GM10847 (cell line): ENCODE measurements around the gene AURKAIP1.
A peak's percentile ranks its signal among the peaks of the same experiment; 100 is the strongest.

Source experiments
- POLR2A ChIP-seq: IDR thresholded peaks from 2 replicates; pipeline ENCODE4 v1.6.1; 2011; ENCODE audit not compliant: insufficient read length; ENCODE audit errors: extremely low read depth

Gene AURKAIP1

GRCh38 chr1:1325288-1326074 is 49.5 kb downstream of the AURKAIP1 start:
- no peak for TF ChIP-seq POLR2A

DNA sequence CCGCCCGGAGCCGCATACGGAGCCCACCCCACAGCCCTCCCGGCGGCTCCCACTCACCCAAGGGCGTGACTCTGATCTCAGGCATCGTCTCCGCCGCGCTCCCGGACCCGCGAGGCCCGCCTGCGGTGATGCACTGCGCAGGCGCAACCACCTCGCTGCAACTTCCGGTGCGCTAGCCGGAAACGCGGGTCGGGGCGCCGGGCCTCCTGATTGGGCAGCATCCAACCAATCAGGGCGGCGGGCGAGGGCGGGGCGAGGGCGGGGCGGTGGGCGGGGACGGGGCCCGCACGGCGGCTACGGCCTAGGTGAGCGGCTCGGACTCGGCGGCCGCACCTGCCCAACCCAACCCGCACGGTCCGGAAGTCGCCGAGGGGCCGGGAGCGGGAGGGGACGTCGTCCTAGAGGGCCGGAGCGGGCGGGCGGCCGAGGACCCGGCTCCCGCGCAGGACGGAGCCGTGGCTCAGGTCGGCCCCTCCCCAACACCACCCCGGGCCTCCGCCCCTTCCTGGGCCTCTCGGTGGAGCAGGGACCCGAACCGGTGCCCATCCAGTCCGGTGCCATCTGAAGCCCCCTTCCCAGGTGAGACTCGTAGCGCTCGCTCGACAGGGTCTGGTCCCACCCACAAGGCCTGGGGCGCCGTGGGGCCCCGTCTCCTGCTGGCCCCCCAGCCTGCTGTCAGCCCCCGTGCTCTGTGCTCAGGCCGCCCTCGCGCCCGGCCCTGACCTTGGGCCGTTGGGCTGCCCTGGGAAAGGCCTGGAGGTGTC is 50.3 kb downstream of the AURKAIP1 start, which contains the start of the genes CPTP and INTS11:
Gene CPTP (plus strand): TSS at position 279 of the 764 bp plus-strand sequence. CDS start 2,109 bp downstream, outside the sequence.
Gene INTS11 (minus strand): TSS at position 137 of the 764 bp plus-strand sequence. CDS start 52 bp downstream, at position 85.
- peak; percentile 86 for TF ChIP-seq POLR2A

DNA sequence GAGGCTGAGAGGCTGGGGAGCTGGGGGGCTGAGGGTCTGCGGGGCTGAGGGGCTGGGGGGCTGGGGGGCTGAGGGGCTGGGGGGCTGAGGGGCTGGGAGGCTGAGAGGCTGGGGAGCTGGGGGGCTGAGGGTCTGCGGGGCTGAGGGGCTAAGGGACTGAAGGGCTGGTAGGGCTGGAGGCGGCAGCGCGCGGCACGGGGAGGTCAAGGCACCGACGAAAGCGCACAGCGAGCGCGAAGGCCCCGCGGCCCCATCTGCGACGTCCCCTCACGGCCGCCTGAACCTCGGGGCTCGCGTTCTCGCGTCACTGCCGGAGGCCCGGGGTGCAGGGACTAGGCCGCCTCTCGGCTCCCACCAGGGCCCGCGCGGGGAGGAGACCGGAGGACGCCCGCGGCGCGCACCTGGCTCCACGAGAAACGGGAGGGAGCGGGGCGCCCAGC is 50.9 kb downstream of the AURKAIP1 start:
- no peak for TF ChIP-seq POLR2A
